HG03565 (cell line): ENCODE measurements around the gene ZMYND8.
"Not testable (repeated sequence)": the region's sequence is repeated elsewhere in the genome, so short reads cannot be mapped to it uniquely, and the experiment has no call there.

Source experiments
- ATAC-seq: cut with Tn5 transposase; IDR thresholded peaks from one replicate; pipeline ENCODE4 v1.9.1; 2021; ENCODE audit warnings: mild to moderate bottlenecking, moderate library complexity; ENCODE audit not compliant: unreplicated experiment

ZMYND8 gene

GRCh38 chr20:47290666-47291430, 65.7 kb downstream of the ZMYND8 start:
- no peak for ATAC-seq

- no peak for ATAC-seq
These were observed 66.5 kb downstream of the ZMYND8 start for GRCh38 chr20:47290008-47290407.

GRCh38 chr20:47289096-47289495, 67.4 kb downstream of the ZMYND8 start:
- ATAC-seq: no peak

GRCh38 chr20:47288530-47288929, 68.0 kb downstream of the ZMYND8 start:
- not testable (repeated sequence) for ATAC-seq

GRCh38 chr20:47287609-47288144, 68.8 kb downstream of the ZMYND8 start:
- no peak for ATAC-seq

DNA sequence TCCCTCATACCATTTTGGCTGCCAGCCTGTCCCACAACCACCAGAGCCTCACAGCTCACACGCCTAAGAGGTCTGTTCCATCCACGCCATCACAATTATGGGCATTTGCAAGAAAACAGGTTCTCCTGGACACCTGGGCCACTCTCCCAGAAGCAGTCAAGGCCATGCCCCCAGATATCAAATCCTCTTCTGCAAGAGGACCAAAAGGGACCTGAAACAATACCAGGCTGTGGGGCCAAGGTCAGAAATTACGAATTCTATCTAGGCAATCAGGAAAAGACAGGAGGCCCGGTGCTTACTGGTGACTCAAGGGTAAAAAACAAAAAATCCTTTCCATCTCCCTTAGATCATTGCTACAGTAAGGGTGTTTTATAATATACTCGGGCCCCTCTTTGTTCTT, 69.8 kb downstream of the ZMYND8 start:
- no peak for ATAC-seq

GRCh38 chr20:47285189-47285588, 71.3 kb downstream of the ZMYND8 start:
- ATAC-seq: no peak

GRCh38 chr20:47284373-47284772, 72.1 kb downstream of the ZMYND8 start:
- ATAC-seq: no peak

GRCh38 chr20:47283411-47283810, 73.1 kb downstream of the ZMYND8 start:
- ATAC-seq: no peak

DNA sequence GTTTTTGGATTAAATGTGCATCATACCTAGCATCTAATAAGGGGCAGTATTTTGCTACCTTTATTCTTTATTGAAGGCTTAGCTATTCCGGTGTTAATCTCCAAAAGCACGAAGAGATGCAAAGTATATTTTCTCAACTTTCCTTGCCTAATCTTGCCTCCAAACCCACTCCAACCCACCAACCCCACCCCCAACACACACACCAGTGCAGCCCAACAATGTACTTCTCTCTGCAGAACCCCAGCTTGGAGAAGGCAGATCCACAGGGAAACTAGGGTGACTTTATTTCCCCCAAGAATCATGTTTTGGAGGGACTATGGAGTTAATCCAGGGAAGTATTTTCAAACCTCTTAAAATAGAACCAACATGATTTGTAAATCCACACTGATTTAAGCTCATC, 73.6 kb downstream of the ZMYND8 start:
- no peak for ATAC-seq

- no peak for ATAC-seq
These were observed 75.1 kb downstream of the ZMYND8 start for GRCh38 chr20:47281376-47281775.

DNA sequence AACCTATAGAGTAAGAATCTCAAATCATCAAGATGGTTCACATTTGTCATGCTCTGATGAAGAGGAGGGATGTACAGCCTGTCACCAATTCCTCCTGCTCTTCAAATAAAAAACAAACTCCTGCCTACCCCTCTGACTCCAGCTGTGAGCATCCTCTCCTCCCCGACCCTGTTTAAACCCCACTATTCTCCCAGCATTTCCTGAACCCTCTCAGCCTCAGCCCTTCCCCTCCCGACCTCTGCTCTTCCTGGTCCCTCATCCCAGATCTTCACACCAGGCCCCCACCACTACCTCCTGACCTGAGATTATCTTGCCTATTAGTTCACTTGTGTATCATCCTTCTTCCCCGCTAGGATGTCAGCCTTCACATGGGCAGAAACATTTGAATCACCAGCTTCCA, 75.8 kb downstream of the ZMYND8 start:
- ATAC-seq: no peak

- ATAC-seq: no peak
These were observed 76.3 kb downstream of the ZMYND8 start for GRCh38 chr20:47280228-47280627.

DNA sequence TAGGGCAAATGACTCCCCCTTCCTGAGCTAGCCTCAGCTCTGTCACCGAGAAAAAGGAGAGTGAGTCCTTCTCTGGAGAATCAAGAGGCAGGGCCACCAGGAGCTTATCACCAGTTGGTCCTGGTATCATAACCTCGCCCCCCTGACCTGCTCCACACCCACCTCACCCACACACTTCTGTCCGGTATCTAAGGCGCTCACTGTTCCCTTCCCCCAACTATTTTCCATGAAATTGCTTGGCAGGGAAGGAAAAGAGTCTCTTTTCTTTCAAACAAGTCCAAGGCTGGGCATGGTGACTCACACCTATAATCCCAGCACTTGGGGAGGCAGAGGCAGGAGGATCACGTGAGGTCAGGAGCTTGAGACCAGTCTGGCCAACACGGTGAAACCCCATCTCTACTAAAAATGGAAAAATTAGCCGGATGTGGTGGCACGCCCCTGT, 77.6 kb downstream of the ZMYND8 start:
- ATAC-seq: no peak

- not testable (repeated sequence) for ATAC-seq
These were observed 79.0 kb downstream of the ZMYND8 start for GRCh38 chr20:47277535-47277872.

GRCh38 chr20:47276851-47277534, 79.5 kb downstream of the ZMYND8 start:
- no peak for ATAC-seq

GRCh38 chr20:47276251-47276650, 80.2 kb downstream of the ZMYND8 start:
- ATAC-seq: no peak

DNA sequence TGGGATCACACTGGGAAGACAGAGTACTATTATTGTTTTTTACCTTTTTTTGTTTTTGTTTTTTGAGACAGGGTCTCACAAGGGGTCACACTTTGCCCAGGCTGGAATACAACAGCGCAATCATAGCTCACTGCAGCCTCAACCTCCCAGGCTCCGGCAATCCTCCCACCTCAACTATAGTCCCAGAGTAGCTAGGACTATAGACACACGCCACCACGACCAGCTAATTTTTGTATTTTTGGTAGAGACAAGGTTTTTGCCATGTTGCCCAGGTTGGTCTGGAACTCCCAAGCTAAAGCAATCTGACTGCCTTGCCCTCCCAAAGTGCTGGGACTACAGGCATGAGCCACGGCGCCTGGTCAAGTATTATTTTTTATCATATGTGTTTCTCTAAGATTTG, 81.0 kb downstream of the ZMYND8 start:
- ATAC-seq: no peak

- peak; percentile 86 for ATAC-seq
These were observed 81.9 kb downstream of the ZMYND8 start for GRCh38 chr20:47274401-47275108.

- no peak for ATAC-seq
These were observed 82.8 kb downstream of the ZMYND8 start for GRCh38 chr20:47273591-47274235.
